HCT116 (cell line): ENCODE measurements around the gene COPS2. TPM values are rescaled to one million over a fixed set of nuclear protein-coding genes. Genes with fewer than 3 reads are reported as not detected.

ENCODE experiments used
- ATAC-seq: fragments of 200-7000 bp; cut with Tn5 transposase; 2 replicates; pipeline ENCODE4 v1.9.1; 2020; ENCODE audit warnings: mild to moderate bottlenecking, moderate library complexity
- BruUV-seq: library from RNA; stranded (reverse); fragments of 400-500 nt; replicated peaks from 2 replicates; lab custom pipeline; 2021; lab: Mats Ljungman, UMichigan
- CTCF ChIA-PET: fragments of 300-600 bp; sonication (Branson Sonifier 250); formaldehyde crosslinking; loops from one replicate; lab custom pipeline; 2021; ENCODE audit warnings: antibody characterized with exemption; lab: Charles Lee
- POLR2A ChIA-PET: fragments of 300-600, 350-600 bp; sonication (Branson Sonifier 250); formaldehyde crosslinking; loops from one replicate; lab custom pipeline; 2021; ENCODE audit warnings: antibody characterized with exemption; lab: Charles Lee
- RAD21 ChIA-PET, 2 experiments: fragments of 300-600 bp; sonication (Branson Sonifier 250); formaldehyde crosslinking; loops; one replicate each; lab custom pipeline; 2023; ENCODE audit warnings: low total read pairs in 2 of 2; ENCODE audit not compliant: uncharacterized antibody in 2 of 2, unreplicated experiment in 2 of 2, low non-redundant PET in 1 of 2; lab: Charles Lee
- DNase-seq: peaks from one replicate; pipeline ENCODE4 v3.0.0-alpha.2; 2010; ENCODE audit warnings: low read depth, low spot score
- H2AFZ ChIP-seq: fragments of 200-600 bp; shearing (Covaris generic), sonication (generic); 2 replicates; pipeline ENCODE4 v1.6.1; 2017; ENCODE audit warnings: low read depth, mixed run types, mixed read lengths, antibody characterized with exemption, low read length; ENCODE audit not compliant: poor library complexity, severe bottlenecking
- H3K27ac ChIP-seq: 2 replicates; pipeline ENCODE4 v1.5.1; 2012; ENCODE audit warnings: low read depth, low read length
- H3K27me3 ChIP-seq: fragments of 200-600 bp; sonication (generic); 2 replicates; pipeline ENCODE4 v1.6.1; 2016; ENCODE audit warnings: mixed run types, low read length, mixed read lengths; ENCODE audit not compliant: insufficient read depth
- H3K36me3 ChIP-seq, 2 experiments: fragments of 200-500 bp in 1 of 2; fragments of 200-600 bp in 1 of 2; sonication (Bioruptor generic) in 1 of 2; sonication (generic) in 1 of 2; 2 replicates each; pipeline versions ENCODE4 v1.5.1 to v1.6.1; 2014 to 2016; ENCODE audit warnings: low read length in 2 of 2, inconsistent platforms in 1 of 2, mixed read lengths in 1 of 2, mixed run types in 1 of 2; ENCODE audit not compliant: insufficient read depth in 2 of 2, control insufficient read depth in 1 of 2
- H3K4me1 ChIP-seq, 2 experiments: fragments of 200-600 bp in 1 of 2; sonication (generic) in 1 of 2; 2 replicates each; pipeline versions ENCODE4 v1.5.1 to v1.6.1; 2012 to 2017; ENCODE audit warnings: low read length in 2 of 2, inconsistent platforms in 1 of 2, mild to moderate bottlenecking in 1 of 2, mixed read lengths in 1 of 2, mixed run types in 1 of 2, moderate library complexity in 1 of 2; ENCODE audit not compliant: insufficient read depth in 2 of 2, control insufficient read depth in 1 of 2
- H3K4me2 ChIP-seq: fragments of 200-600 bp; sonication (generic); 2 replicates; pipeline ENCODE4 v1.6.1; 2017; ENCODE audit warnings: mixed run types, low read length, mixed read lengths
- H3K4me3 ChIP-seq, 2 experiments: fragments of 200-600 bp in 1 of 2; sonication (generic) in 1 of 2; replicated peaks in 1 of 2; 2 replicates each; pipeline ENCODE4 v1.5.1; 2011 to 2016; ENCODE audit warnings: low read length in 2 of 2, control low read depth in 1 of 2, low read depth in 1 of 2, mild to moderate bottlenecking in 1 of 2, mixed read lengths in 1 of 2, mixed run types in 1 of 2
- H3K79me2 ChIP-seq: fragments of 200-600 bp; sonication (generic); 2 replicates; pipeline ENCODE4 v1.6.1; 2017; ENCODE audit warnings: mild to moderate bottlenecking, mixed run types, low read length, moderate library complexity, mixed read lengths; ENCODE audit not compliant: insufficient read depth
- H3K9ac ChIP-seq: fragments of 200-600 bp; sonication (generic); 2 replicates; pipeline ENCODE4 v1.6.1; 2016; ENCODE audit warnings: low read length, mixed read lengths
- H3K9me2 ChIP-seq: fragments of 200-600 bp; sonication (generic), shearing (Covaris generic); 2 replicates; pipeline ENCODE4 v1.6.1; 2017; ENCODE audit warnings: mixed run types, mild to moderate bottlenecking, moderate library complexity; ENCODE audit not compliant: insufficient read depth
- H3K9me3 ChIP-seq, 2 experiments: fragments of 200-500 bp in 1 of 2; fragments of 200-600 bp in 1 of 2; sonication (Bioruptor generic) in 1 of 2; sonication (generic) in 1 of 2; 2 replicates each; pipeline ENCODE4 v1.6.1; 2014 to 2017; ENCODE audit warnings: low read length in 2 of 2, mixed read lengths in 2 of 2, inconsistent platforms in 1 of 2, low read depth in 1 of 2, mild to moderate bottlenecking in 1 of 2, mixed run types in 1 of 2, moderate library complexity in 1 of 2; ENCODE audit not compliant: control insufficient read depth in 1 of 2, insufficient read depth in 1 of 2
- H4K20me1 ChIP-seq: fragments of 200-600 bp; sonication (generic), shearing (Covaris generic); 2 replicates; pipeline ENCODE4 v1.6.1; 2017; ENCODE audit warnings: mixed run types, mild to moderate bottlenecking, moderate library complexity; ENCODE audit not compliant: insufficient read depth
- CBX3 ChIP-seq: IDR thresholded peaks from 2 replicates; pipeline ENCODE4 v1.6.1; 2012; ENCODE audit warnings: low read depth
- CEBPB ChIP-seq: IDR thresholded peaks from 2 replicates; pipeline ENCODE4 v1.6.1; 2012; ENCODE audit warnings: low read depth
- EGR1 ChIP-seq: IDR thresholded peaks from 2 replicates; pipeline ENCODE4 v1.6.1; 2012; ENCODE audit warnings: low read depth
- ELF1 ChIP-seq: IDR thresholded peaks from 2 replicates; pipeline ENCODE4 v1.6.1; 2012; ENCODE audit warnings: low read depth, borderline replicate concordance
- EZH2 ChIP-seq: fragments of 200-600 bp; sonication (generic); IDR thresholded peaks from 2 replicates; pipeline ENCODE4 v1.6.1; 2017; ENCODE audit warnings: antibody characterized with exemption, mixed run types
- EZH2phosphoT487 ChIP-seq: fragments of 200-600 bp; IDR thresholded peaks from 2 replicates; pipeline ENCODE4 v1.6.1; 2018; ENCODE audit warnings: antibody characterized with exemption, borderline replicate concordance
- FOSL1 ChIP-seq: IDR thresholded peaks from 2 replicates; pipeline ENCODE4 v1.6.1; 2012; ENCODE audit warnings: low read depth
- JUND ChIP-seq: IDR thresholded peaks from 2 replicates; pipeline ENCODE4 v1.6.1; 2012
- POLR2A ChIP-seq: IDR thresholded peaks from 2 replicates; pipeline ENCODE4 v1.7.0; 2011; ENCODE audit warnings: borderline replicate concordance; ENCODE audit not compliant: insufficient read depth, insufficient read length; ENCODE audit errors: extremely low read depth
- POLR2AphosphoS5 ChIP-seq: IDR thresholded peaks from 2 replicates; pipeline ENCODE4 v1.6.1; 2011; ENCODE audit warnings: mild to moderate bottlenecking, low read depth, low read length, moderate library complexity
- RAD21 ChIP-seq: IDR thresholded peaks from 2 replicates; pipeline ENCODE4 v1.6.1; 2012; ENCODE audit warnings: low read depth, mild to moderate bottlenecking
- SP1 ChIP-seq: IDR thresholded peaks from 2 replicates; pipeline ENCODE4 v1.6.1; 2012; ENCODE audit warnings: low read depth
- SRF ChIP-seq: IDR thresholded peaks from 2 replicates; pipeline ENCODE4 v1.6.1; 2012; ENCODE audit warnings: low read depth
- TCF7L2 ChIP-seq: IDR thresholded peaks from 2 replicates; pipeline ENCODE4 v1.7.0; 2011; ENCODE audit warnings: borderline replicate concordance, inconsistent platforms; ENCODE audit not compliant: insufficient read depth, insufficient read length; ENCODE audit errors: extremely low read depth
- YY1 ChIP-seq: IDR thresholded peaks from 2 replicates; pipeline ENCODE4 v1.6.1; 2011; ENCODE audit warnings: low read length, low read depth, moderate library complexity, mild to moderate bottlenecking; ENCODE audit not compliant: insufficient replicate concordance; ENCODE audit errors: extremely low read depth
- ZNF274 ChIP-seq: fragments of 200-500 bp; sonication (Bioruptor generic); IDR thresholded peaks from 2 replicates; pipeline ENCODE4 v1.6.1; 2014; ENCODE audit warnings: mild to moderate bottlenecking, low read depth, low read length, inconsistent platforms
- intact Hi-C: fragments of 100-400 bp; cut with micrococcal nuclease; formaldehyde crosslinking; loops from 2 replicates; pipeline ENCODE4 v1.10.0; 2022
- total RNA-seq: library from RNA; stranded (reverse); gene quantifications from one replicate; pipeline ENCODE4 v1.2.1, GENCODE V29; 2021; ENCODE audit not compliant: unreplicated experiment
- TF ChIP-seq, protein P1 (sequence below): IDR thresholded peaks from 2 replicates; pipeline ENCODE4 v1.6.1; 2012; ENCODE audit warnings: low read depth
- TF ChIP-seq, protein P2 (sequence below): IDR thresholded peaks from 2 replicates; pipeline ENCODE4 v1.6.1; 2012
- TF ChIP-seq, protein P3 (sequence below), 3 experiments: fragments of 200-600 bp in 1 of 3; sonication (generic) in 1 of 3; IDR thresholded peaks in 2 of 3; conservative IDR thresholded peaks in 1 of 3; 2 replicates each; pipeline ENCODE4 v1.5.1; 2012 to 2017; ENCODE audit warnings: low read depth in 2 of 3, low read length in 2 of 3, antibody characterized with exemption in 1 of 3, borderline replicate concordance in 1 of 3, control low read depth in 1 of 3, mild to moderate bottlenecking in 1 of 3, mixed read lengths in 1 of 3, mixed run types in 1 of 3, moderate library complexity in 1 of 3; ENCODE audit not compliant: insufficient read depth in 1 of 3

COPS2 gene
- total RNA-seq, 1 experiment from 2014 or later, result 93.6 TPM

DNA sequence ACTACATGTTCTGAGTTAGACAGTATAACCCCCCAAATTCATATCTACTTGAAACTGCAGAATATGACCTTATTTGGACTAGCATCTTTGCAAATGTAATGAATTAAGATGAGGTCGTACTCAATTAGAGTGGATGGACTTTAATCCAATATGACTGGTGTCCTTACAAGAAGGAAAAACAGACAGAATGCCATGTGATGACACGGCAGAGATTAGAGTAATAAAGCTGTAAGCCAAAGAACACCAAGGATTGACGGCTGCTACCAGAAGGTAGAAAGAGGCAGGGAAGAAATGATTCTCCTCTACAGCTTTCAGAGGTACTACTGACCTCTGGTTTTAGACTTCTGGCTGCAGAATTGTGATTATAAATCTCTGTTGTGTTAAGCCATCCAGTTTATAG is 44.9 kb upstream of the COPS2 start:
- no peaks in the 10 kb centered on the region for H3K36me3 ChIP-seq
- intact Hi-C loops, result no loop called here
- H3K27ac ChIP-seq, result no peak overlapping the region
- H3K9me2 ChIP-seq, result no peaks in the 10 kb centered on the region
- no peak for ATAC-seq
- no peak for DNase-seq
- RAD21 ChIA-PET, result interaction anchor here in 1 of 2 experiments (0.6 kb wide), 1 partner anchor 1071 kb away, joined by 3 read pairs; no protein-coding TSS in a partner anchor
- no peaks in the 10 kb centered on the region for H3K9me3 ChIP-seq
- no peak overlapping the region for H3K4me2 ChIP-seq
- TF ChIP-seq EGR1 (no peak), ELF1 (no peak), ZNF274 (no peak), POLR2AphosphoS5 (no peak), SRF (no peak), CEBPB (no peak), CBX3 (no peak), TCF7L2 (no peak), SP1 (no peak), EZH2phosphoT487 (no peak), YY1 (no peak), FOSL1 (no peak), JUND (no peak), RAD21 (no peak), EZH2 (no peak), POLR2A (no peak)
- TF ChIP-seq, protein P1, sequence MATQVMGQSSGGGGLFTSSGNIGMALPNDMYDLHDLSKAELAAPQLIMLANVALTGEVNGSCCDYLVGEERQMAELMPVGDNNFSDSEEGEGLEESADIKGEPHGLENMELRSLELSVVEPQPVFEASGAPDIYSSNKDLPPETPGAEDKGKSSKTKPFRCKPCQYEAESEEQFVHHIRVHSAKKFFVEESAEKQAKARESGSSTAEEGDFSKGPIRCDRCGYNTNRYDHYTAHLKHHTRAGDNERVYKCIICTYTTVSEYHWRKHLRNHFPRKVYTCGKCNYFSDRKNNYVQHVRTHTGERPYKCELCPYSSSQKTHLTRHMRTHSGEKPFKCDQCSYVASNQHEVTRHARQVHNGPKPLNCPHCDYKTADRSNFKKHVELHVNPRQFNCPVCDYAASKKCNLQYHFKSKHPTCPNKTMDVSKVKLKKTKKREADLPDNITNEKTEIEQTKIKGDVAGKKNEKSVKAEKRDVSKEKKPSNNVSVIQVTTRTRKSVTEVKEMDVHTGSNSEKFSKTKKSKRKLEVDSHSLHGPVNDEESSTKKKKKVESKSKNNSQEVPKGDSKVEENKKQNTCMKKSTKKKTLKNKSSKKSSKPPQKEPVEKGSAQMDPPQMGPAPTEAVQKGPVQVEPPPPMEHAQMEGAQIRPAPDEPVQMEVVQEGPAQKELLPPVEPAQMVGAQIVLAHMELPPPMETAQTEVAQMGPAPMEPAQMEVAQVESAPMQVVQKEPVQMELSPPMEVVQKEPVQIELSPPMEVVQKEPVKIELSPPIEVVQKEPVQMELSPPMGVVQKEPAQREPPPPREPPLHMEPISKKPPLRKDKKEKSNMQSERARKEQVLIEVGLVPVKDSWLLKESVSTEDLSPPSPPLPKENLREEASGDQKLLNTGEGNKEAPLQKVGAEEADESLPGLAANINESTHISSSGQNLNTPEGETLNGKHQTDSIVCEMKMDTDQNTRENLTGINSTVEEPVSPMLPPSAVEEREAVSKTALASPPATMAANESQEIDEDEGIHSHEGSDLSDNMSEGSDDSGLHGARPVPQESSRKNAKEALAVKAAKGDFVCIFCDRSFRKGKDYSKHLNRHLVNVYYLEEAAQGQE, result no peak
- TF ChIP-seq, protein P2, sequence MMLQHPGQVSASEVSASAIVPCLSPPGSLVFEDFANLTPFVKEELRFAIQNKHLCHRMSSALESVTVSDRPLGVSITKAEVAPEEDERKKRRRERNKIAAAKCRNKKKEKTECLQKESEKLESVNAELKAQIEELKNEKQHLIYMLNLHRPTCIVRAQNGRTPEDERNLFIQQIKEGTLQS, result no peak
- TF ChIP-seq, protein P3, sequence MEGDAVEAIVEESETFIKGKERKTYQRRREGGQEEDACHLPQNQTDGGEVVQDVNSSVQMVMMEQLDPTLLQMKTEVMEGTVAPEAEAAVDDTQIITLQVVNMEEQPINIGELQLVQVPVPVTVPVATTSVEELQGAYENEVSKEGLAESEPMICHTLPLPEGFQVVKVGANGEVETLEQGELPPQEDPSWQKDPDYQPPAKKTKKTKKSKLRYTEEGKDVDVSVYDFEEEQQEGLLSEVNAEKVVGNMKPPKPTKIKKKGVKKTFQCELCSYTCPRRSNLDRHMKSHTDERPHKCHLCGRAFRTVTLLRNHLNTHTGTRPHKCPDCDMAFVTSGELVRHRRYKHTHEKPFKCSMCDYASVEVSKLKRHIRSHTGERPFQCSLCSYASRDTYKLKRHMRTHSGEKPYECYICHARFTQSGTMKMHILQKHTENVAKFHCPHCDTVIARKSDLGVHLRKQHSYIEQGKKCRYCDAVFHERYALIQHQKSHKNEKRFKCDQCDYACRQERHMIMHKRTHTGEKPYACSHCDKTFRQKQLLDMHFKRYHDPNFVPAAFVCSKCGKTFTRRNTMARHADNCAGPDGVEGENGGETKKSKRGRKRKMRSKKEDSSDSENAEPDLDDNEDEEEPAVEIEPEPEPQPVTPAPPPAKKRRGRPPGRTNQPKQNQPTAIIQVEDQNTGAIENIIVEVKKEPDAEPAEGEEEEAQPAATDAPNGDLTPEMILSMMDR (IDR thresholded peaks at IDR 0.05 in 2 of 3, conservative IDR thresholded peaks at IDR 0.05 in 1 of 3; ENCODE audit: borderline replicate concordance in 1 of 3, insufficient read depth in 1 of 3, low read depth in 2 of 3, low read length in 2 of 3), result no peak
- TF ChIP-seq, all 23 proteins: peak for 0
- ChIA-PET POLR2A (no interaction called here), CTCF (no interaction called here)
- no peak overlapping the region for H3K4me3 ChIP-seq
- no peaks in the 10 kb centered on the region for H3K79me2 ChIP-seq
- H3K27me3 ChIP-seq, result no peaks in the 10 kb centered on the region
- H4K20me1 ChIP-seq, result no peaks in the 10 kb centered on the region
- H3K4me1 ChIP-seq, result no peaks in the 10 kb centered on the region
- H3K9ac ChIP-seq, result no peak overlapping the region
- no TSS peak for BruUV-seq
- no peak overlapping the region for H2AFZ ChIP-seq
